ENCODE data around the gene SETBP1.

SETBP1 gene

DNA sequence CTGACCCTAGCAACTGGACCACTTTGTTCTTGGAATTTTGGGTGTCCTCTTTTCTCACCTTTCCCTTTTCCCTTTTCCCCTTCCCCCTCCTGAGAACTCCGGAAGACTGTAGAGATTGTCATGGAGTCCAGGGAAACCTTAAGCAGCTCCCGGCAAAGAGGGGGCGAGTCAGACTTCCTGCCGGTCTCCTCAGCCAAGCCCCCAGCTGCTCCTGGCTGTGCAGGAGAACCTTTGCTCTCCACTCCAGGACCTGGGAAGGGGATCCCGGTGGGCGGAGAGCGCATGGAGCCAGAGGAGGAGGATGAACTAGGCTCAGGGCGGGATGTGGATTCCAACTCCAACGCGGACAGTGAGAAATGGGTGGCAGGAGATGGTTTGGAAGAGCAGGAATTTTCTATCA lies 20.5 kb downstream of the SETBP1 start:
- H3K4me3 ChIP-seq (ENCODE audit: low read length), result no peak overlapping the region
- TF ChIP-seq CTCF (conservative IDR thresholded peaks at IDR 0.05; ENCODE audit: low read depth, low read length), result no peak
- DNase-seq (ENCODE audit: low read depth), result no peak

GRCh38 chr18:44702594-44702993 lies 21.9 kb downstream of the SETBP1 start:
- no peak for DNase-seq (ENCODE audit: low read depth)
- H3K4me3 ChIP-seq (ENCODE audit: low read length), result no peak overlapping the region
- no peak for TF ChIP-seq CTCF (conservative IDR thresholded peaks at IDR 0.05; ENCODE audit: low read depth, low read length)

GRCh38 chr18:44704135-44704789 lies 23.6 kb downstream of the SETBP1 start:
- TF ChIP-seq CTCF (conservative IDR thresholded peaks at IDR 0.05; ENCODE audit: low read depth, low read length), result no peak
- H3K4me3 ChIP-seq (ENCODE audit: low read length), result no peak overlapping the region
- DNase-seq (ENCODE audit: low read depth), result no peak

- TF ChIP-seq CTCF (conservative IDR thresholded peaks at IDR 0.05; ENCODE audit: low read depth, low read length), result no peak
- DNase-seq (ENCODE audit: low read depth), result no peak
- no peak overlapping the region for H3K4me3 ChIP-seq (ENCODE audit: low read length)
Observed at GRCh38 chr18:44705075-44705675, 24.5 kb downstream of the SETBP1 start.

- no peak overlapping the region for H3K4me3 ChIP-seq (ENCODE audit: low read length)
- DNase-seq (ENCODE audit: low read depth), result no peak
- no peak for TF ChIP-seq CTCF (conservative IDR thresholded peaks at IDR 0.05; ENCODE audit: low read depth, low read length)
Observed at GRCh38 chr18:44708451-44709083, 27.9 kb downstream of the SETBP1 start.

DNA sequence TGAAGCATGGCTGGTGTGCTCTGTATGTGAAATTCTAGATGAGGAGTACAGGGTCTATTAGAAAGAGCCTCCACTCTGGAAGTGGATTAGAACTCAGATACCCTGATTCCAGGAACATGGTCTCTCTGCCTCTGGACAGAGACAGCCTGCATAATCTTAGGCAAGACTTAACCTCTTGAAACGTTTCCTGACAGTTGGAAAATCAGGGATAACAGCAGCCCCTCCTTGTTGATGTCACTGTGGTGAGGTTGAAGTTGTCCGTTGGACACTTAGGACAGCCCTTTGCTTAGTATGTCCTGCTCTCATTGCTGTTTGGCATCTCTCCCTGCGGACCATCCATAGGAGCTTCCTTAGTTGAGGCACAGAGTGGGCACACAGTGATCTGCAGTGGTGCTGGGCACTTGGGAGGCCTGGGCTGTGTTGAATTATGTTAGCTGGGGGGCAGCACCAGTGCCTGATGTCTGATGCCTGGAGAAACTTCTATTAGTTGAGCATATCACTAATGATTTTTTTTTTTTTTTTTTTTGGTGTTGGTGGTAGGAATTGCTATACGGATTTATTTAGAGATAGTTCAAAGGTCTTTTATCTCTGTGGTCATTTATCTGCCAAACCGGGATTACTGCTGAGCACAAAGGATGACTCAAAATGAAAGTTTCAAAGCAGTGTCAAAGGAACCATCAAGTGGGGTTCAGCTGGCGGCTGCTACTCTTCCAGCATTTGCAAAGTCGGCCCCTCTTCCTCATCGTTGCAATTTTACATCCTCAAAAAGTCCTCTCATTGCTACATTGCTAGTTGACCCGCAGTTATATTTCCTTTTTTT lies 28.8 kb downstream of the SETBP1 start:
- no peak for TF ChIP-seq CTCF (conservative IDR thresholded peaks at IDR 0.05; ENCODE audit: low read depth, low read length)
- no peak overlapping the region for H3K4me3 ChIP-seq (ENCODE audit: low read length)
- no peak for DNase-seq (ENCODE audit: low read depth)

Measured in retinal pigment epithelial cell (primary cell).